Measurements from ENCODE around the gene PPFIA1. TPM values are rescaled to one million over a fixed set of nuclear protein-coding genes. Genes with fewer than 3 reads are reported as not detected.

The PPFIA1 gene
- total and polyA plus RNA-seq, 2 of the 13 experiments (the other 11 are each of a cell fraction or from before 2014, with no cell fraction given), result 29.9 to 45.2 TPM

- TF ChIP-seq DNMT1 (CRISPR knock-in tag; IDR thresholded peaks at IDR 0.05) (no peak), ZNF607 (CRISPR knock-in tag; IDR thresholded peaks at IDR 0.05; ENCODE audit: borderline replicate concordance) (no peak), ZNF891 (CRISPR knock-in tag; IDR thresholded peaks at IDR 0.05) (no peak), ZNF790 (CRISPR knock-in tag; IDR thresholded peaks at IDR 0.05; ENCODE audit: borderline replicate concordance) (no peak), FOSL2 (CRISPR knock-in tag; IDR thresholded peaks at IDR 0.05) (peak; percentile 65), GPN1 (CRISPR knock-in tag; IDR thresholded peaks at IDR 0.05; ENCODE audit: borderline replicate concordance) (no peak), SATB2 (CRISPR knock-in tag; IDR thresholded peaks at IDR 0.05) (no peak), BHLHE40 (IDR thresholded peaks at IDR 0.05; ENCODE audit: low read length) (0 out of 2 replicates have a peak, but pooled peaks have one; percentile 14), TBX3 (IDR thresholded peaks at IDR 0.05; ENCODE audit: borderline replicate concordance) (0 out of 2 replicates have a peak, but pooled peaks have one; percentile 57), RFXANK (CRISPR knock-in tag; IDR thresholded peaks at IDR 0.05) (no peak)
- Histone ChIP-seq H2AFZ (ENCODE audit: low read length) (no peak overlapping the region), H3K79me2 (ENCODE audit: insufficient read depth, low read length) (no peaks in the 10 kb centered on the region), H3K4me1 (ENCODE audit: insufficient read depth, low read length) (peaks cover 22% of the 10 kb centered on the region), H3K27ac (ENCODE audit: extremely low read length, insufficient read depth, low read length) (no peak overlapping the region), H3K36me3 (replicated peaks in 1 of 2; ENCODE audit: control insufficient read depth in 1 of 2, insufficient read depth in 2 of 2, low read length in 2 of 2) (no peaks in the 10 kb centered on the region), H3K27me3 (ENCODE audit: control insufficient read depth in 1 of 2, insufficient read depth in 2 of 2, low read length in 2 of 2) (peaks cover 9 to 18% of the 10 kb centered on the region in 2 experiments; a peak in 4 of 5 replicates), H4K20me1 (ENCODE audit: insufficient read depth, low read length) (no peaks in the 10 kb centered on the region), H3K4me3 (replicated peaks in 1 of 3; ENCODE audit: insufficient read depth in 1 of 3, low read depth in 2 of 3, low read length in 3 of 3) (no peak overlapping the region), H3K9ac (ENCODE audit: insufficient read depth, low read depth, low read length) (no peak overlapping the region), H3K9me3 (ENCODE audit: low read length) (no peaks in the 10 kb centered on the region), H3K4me2 (ENCODE audit: low read depth, low read length) (no peak overlapping the region)
- no TSS peak for BruUV-seq (replicated peaks)
- POLR2A ChIA-PET, result no interaction called here
- in situ Hi-C loops (cut with HindIII; ENCODE audit: extremely low pct_ligation_motif_present, low pct_unique_long_range_greater_than_20kb) (no loop called here), intact Hi-C loops (cut with micrococcal nuclease; ENCODE audit: unreplicated experiment) (no loop called here)
- FAIRE-seq (no peak), ATAC-seq (peak; percentile 43), DNase-seq (ENCODE audit: low spot score) (peak; percentile 58)
- CTCF ChIA-PET (ENCODE audit: low intra/inter-chr PET ratio, low total read pairs), result no interaction called here
- 0% methylated on average over 5 of the region's 11 CpGs for WGBS (ENCODE audit: low lambda C conversion rate)
Measured at GRCh38 chr11:70233511-70233934, 37.0 kb upstream of the PPFIA1 start.

DNA sequence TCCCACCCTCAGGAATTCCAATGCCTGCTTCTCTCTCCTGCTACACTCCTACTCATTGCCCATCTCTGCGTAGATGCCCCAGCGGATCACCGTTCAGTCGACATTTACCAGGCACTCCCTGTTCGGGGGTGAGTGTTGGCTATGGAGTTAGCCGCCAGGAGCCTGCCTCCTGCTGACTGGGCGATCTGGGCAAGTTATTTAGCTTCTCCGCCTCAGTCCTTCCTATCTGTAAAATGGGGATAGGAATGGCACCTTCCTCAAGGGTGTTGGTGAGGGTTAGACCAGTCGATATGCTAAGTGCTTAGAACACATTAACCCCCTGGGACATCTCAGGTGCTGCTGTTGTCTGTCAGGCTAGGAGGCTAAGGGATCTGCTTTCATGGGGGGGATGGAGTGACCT, 36.5 kb upstream of the PPFIA1 start:
- ChIA-PET CTCF (ENCODE audit: low intra/inter-chr PET ratio, low total read pairs) (no interaction called here), POLR2A (no interaction called here)
- BruUV-seq (replicated peaks), result no TSS peak
- Histone ChIP-seq H3K79me2 (ENCODE audit: insufficient read depth, low read length) (no peaks in the 10 kb centered on the region), H3K9me3 (ENCODE audit: low read length) (no peaks in the 10 kb centered on the region), H4K20me1 (ENCODE audit: insufficient read depth, low read length) (no peaks in the 10 kb centered on the region), H3K4me1 (ENCODE audit: insufficient read depth, low read length) (peaks cover 22% of the 10 kb centered on the region), H3K4me3 (replicated peaks in 1 of 3; ENCODE audit: insufficient read depth in 1 of 3, low read depth in 2 of 3, low read length in 3 of 3) (no peak overlapping the region), H3K9ac (ENCODE audit: insufficient read depth, low read depth, low read length) (no peak overlapping the region), H2AFZ (ENCODE audit: low read length) (no peak overlapping the region), H3K36me3 (replicated peaks in 1 of 2; ENCODE audit: control insufficient read depth in 1 of 2, insufficient read depth in 2 of 2, low read length in 2 of 2) (no peaks in the 10 kb centered on the region), H3K27me3 (ENCODE audit: control insufficient read depth in 1 of 2, insufficient read depth in 2 of 2, low read length in 2 of 2) (peaks cover 9 to 18% of the 10 kb centered on the region in 2 experiments; a peak in 4 of 5 replicates), H3K27ac (ENCODE audit: extremely low read length, insufficient read depth, low read length) (no peak overlapping the region), H3K4me2 (ENCODE audit: low read depth, low read length) (no peak overlapping the region)
- DNase-seq (ENCODE audit: low spot score) (no peak), FAIRE-seq (no peak), ATAC-seq (no peak)
- intact Hi-C loops (cut with micrococcal nuclease; ENCODE audit: unreplicated experiment), result no loop called here
- TF ChIP-seq, protein P1, sequence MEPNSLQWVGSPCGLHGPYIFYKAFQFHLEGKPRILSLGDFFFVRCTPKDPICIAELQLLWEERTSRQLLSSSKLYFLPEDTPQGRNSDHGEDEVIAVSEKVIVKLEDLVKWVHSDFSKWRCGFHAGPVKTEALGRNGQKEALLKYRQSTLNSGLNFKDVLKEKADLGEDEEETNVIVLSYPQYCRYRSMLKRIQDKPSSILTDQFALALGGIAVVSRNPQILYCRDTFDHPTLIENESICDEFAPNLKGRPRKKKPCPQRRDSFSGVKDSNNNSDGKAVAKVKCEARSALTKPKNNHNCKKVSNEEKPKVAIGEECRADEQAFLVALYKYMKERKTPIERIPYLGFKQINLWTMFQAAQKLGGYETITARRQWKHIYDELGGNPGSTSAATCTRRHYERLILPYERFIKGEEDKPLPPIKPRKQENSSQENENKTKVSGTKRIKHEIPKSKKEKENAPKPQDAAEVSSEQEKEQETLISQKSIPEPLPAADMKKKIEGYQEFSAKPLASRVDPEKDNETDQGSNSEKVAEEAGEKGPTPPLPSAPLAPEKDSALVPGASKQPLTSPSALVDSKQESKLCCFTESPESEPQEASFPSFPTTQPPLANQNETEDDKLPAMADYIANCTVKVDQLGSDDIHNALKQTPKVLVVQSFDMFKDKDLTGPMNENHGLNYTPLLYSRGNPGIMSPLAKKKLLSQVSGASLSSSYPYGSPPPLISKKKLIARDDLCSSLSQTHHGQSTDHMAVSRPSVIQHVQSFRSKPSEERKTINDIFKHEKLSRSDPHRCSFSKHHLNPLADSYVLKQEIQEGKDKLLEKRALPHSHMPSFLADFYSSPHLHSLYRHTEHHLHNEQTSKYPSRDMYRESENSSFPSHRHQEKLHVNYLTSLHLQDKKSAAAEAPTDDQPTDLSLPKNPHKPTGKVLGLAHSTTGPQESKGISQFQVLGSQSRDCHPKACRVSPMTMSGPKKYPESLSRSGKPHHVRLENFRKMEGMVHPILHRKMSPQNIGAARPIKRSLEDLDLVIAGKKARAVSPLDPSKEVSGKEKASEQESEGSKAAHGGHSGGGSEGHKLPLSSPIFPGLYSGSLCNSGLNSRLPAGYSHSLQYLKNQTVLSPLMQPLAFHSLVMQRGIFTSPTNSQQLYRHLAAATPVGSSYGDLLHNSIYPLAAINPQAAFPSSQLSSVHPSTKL (CRISPR knock-in tag; IDR thresholded peaks at IDR 0.05), result no peak
- peak; percentile 64; the same call in 1 of the 2 replicates for TF ChIP-seq ZNF629 (CRISPR knock-in tag; conservative IDR thresholded peaks at IDR 0.05)
- no peak for TF ChIP-seq HNRNPK (IDR thresholded peaks at IDR 0.05; ENCODE audit: low read depth, low read length, poor library complexity, severe bottlenecking)
- TF ChIP-seq JUNB (CRISPR knock-in tag; IDR thresholded peaks at IDR 0.05; ENCODE audit: borderline replicate concordance), result no peak
- in situ Hi-C loops (cut with HindIII; ENCODE audit: extremely low pct_ligation_motif_present, low pct_unique_long_range_greater_than_20kb), result no loop called here
- WGBS (ENCODE audit: low lambda C conversion rate), result 72% methylated on average over 7 of the region's 9 CpGs

Data from HepG2 (cell line).